ENCODE measurements around the gene SIRT7. TPM values are rescaled to one million over a fixed set of nuclear protein-coding genes. Genes with fewer than 3 reads are reported as not detected.

SIRT7 gene
- total RNA-seq, 1 experiment from 2014 or later = 78.3 TPM

DNA sequence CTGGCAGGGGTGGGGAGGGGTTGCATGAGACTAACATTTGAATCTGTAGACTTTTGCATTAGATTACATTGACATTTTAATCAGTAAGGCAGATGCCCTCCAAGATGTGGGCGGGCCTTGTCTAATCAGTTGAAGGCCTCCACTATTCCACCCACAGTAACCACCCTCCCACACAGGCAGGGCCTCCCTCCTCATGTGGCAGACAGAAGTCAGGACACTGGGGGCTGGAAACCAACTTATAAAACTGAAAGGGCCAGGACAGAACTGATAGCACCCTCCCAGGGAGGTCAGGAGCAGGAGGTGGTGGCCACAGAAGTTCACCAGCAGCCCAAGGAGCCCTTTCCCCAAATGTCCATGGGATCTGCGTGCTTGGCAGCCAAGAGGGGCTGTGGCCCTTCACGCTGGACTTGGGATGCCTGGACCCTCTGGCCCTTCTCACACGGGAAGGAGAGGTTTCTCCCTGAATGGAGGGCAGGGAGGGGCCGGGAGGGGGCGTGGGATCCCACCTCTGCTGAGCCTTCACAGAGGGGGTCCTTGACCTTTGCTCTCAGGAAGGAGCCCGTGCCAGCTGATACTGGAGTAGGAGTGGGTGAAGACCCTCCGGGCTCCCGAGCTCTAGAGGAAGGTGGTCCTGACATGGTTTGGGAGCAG lies 14.5 kb upstream of the SIRT7 start:
- ChIA-PET POLR2A (ENCODE audit: unreplicated experiment) (interaction anchor here (0.5 to 0.6 kb wide), 2 partner anchors 90 to 202 kb away, joined by 3 to 14 read pairs; partner anchors contain the start of gene CENPX), CTCF (no interaction called here)
- TF ChIP-seq, protein P1, sequence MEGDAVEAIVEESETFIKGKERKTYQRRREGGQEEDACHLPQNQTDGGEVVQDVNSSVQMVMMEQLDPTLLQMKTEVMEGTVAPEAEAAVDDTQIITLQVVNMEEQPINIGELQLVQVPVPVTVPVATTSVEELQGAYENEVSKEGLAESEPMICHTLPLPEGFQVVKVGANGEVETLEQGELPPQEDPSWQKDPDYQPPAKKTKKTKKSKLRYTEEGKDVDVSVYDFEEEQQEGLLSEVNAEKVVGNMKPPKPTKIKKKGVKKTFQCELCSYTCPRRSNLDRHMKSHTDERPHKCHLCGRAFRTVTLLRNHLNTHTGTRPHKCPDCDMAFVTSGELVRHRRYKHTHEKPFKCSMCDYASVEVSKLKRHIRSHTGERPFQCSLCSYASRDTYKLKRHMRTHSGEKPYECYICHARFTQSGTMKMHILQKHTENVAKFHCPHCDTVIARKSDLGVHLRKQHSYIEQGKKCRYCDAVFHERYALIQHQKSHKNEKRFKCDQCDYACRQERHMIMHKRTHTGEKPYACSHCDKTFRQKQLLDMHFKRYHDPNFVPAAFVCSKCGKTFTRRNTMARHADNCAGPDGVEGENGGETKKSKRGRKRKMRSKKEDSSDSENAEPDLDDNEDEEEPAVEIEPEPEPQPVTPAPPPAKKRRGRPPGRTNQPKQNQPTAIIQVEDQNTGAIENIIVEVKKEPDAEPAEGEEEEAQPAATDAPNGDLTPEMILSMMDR (conservative IDR thresholded peaks at IDR 0.05) = no peak
- no peak for TF ChIP-seq EZH2 (IDR thresholded peaks at IDR 0.05; ENCODE audit: low read depth)
- intact Hi-C loops (cut with micrococcal nuclease; ENCODE audit: unreplicated experiment) = no loop called here
- Histone ChIP-seq H3K4me1 (replicated peaks; ENCODE audit: insufficient read depth) (peaks cover 4% of the 10 kb centered on the region; the same call in 1 of the 2 replicates), H3K27ac (no peak overlapping the region), H3K79me2 (ENCODE audit: low read depth) (no peaks in the 10 kb centered on the region), H4K20me1 (ENCODE audit: insufficient read depth) (no peaks in the 10 kb centered on the region), H3K4me3 (no peak overlapping the region), H3K36me3 (ENCODE audit: low read depth) (no peaks in the 10 kb centered on the region), H3K9me2 (ENCODE audit: insufficient read depth) (no peaks in the 10 kb centered on the region), H3K4me2 (no peak overlapping the region), H3F3A (ENCODE audit: insufficient read depth, low read depth) (no peaks in the 10 kb centered on the region; the same call in 1 of the 2 replicates), H2AFZ (no peak overlapping the region), H3K9me3 (ENCODE audit: insufficient read depth, low read depth) (no peaks in the 10 kb centered on the region), H3K27me3 (ENCODE audit: insufficient read depth, low read depth) (no peaks in the 10 kb centered on the region)
- DNase-seq = no peak
- TSS peak; percentile 21 for BruUV-seq (replicated peaks)

DNA sequence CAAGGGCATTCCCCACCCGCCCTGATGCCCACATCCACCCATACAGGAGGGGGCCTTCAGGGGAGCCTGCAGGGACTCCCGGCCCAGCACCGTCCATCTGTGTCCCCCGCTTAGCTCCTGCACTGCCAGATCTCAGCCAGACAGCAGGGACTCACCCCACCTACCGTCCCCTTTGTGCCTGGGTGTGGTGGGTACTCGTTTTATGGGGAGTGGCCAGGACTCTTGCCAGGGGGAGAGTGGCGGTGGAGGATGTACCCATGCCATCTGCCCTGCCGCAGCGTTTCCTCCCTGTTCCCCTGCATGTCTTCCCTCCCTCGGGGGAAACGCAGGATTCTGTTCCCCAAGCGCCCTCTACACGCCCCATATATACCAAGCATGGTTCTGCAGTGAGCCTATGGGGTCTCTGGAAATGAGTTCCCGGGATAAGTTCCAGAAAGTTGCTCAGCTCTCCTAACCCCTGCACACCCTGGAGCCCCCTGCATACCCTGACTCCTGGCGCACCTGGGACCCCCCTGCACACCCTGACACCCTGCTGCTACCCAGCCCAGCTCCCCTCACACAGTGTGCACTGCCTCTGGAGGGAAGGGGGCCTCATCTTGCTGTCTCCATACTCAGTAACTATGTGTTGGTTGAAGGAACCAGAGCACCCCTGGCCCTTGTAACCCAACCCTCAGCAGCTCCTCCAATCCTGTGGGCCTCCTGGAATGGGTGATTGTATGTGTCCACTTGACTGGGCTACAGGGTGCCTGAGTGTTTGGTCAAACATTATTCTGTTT lies 13.8 kb upstream of the SIRT7 start:
- Histone ChIP-seq H3K36me3 (ENCODE audit: low read depth) (no peaks in the 10 kb centered on the region), H3K27me3 (ENCODE audit: insufficient read depth, low read depth) (no peaks in the 10 kb centered on the region), H3K9me2 (ENCODE audit: insufficient read depth) (no peaks in the 10 kb centered on the region), H3K4me3 (no peak overlapping the region), H2AFZ (no peak overlapping the region), H3K4me1 (replicated peaks; ENCODE audit: insufficient read depth) (peaks cover 4% of the 10 kb centered on the region; the same call in 1 of the 2 replicates), H3K79me2 (ENCODE audit: low read depth) (peaks cover 4% of the 10 kb centered on the region; the same call in 1 of the 2 replicates), H3F3A (ENCODE audit: insufficient read depth, low read depth) (no peaks in the 10 kb centered on the region; the same call in 1 of the 2 replicates), H3K9me3 (ENCODE audit: insufficient read depth, low read depth) (no peaks in the 10 kb centered on the region), H3K4me2 (no peak overlapping the region), H3K27ac (no peak overlapping the region), H4K20me1 (ENCODE audit: insufficient read depth) (no peaks in the 10 kb centered on the region)
- TF ChIP-seq, protein P1 (conservative IDR thresholded peaks at IDR 0.05) = no peak
- TF ChIP-seq EZH2 (IDR thresholded peaks at IDR 0.05; ENCODE audit: low read depth) = no peak
- intact Hi-C loops (cut with micrococcal nuclease; ENCODE audit: unreplicated experiment) = no loop called here
- POLR2A ChIA-PET (ENCODE audit: unreplicated experiment) = no interaction called here
- CTCF ChIA-PET = no interaction called here
- DNase-seq = no peak
- BruUV-seq (replicated peaks) = no TSS peak

DNA sequence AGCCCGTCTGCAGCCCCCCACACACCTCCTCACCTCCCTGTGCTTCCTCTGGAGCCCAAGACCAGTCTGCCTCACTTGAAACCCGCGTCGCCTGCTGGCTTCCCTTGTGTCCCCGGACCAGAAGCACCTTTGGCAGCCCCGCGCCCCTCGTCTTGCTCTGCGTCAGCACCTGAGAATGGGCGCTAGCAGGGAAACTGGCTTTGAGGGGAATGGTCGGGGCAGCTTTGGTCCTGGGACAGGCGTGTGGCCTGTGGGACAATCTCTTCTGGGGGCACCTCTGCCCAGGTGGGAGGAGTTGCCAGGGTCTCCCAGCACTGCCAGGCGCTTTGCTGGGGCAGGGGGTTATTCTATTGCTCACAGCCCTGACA lies 13.2 kb upstream of the SIRT7 start:
- Histone ChIP-seq H3K4me2 (no peak overlapping the region), H2AFZ (no peak overlapping the region), H3K36me3 (ENCODE audit: low read depth) (no peaks in the 10 kb centered on the region), H3K9me3 (ENCODE audit: insufficient read depth, low read depth) (no peaks in the 10 kb centered on the region), H3K9me2 (ENCODE audit: insufficient read depth) (no peaks in the 10 kb centered on the region), H3K79me2 (ENCODE audit: low read depth) (peaks cover 9% of the 10 kb centered on the region), H3K27ac (no peak overlapping the region), H4K20me1 (ENCODE audit: insufficient read depth) (0 out of 2 replicates have a peak, but pooled peaks cover under 1% of the 10 kb centered on the region), H3K27me3 (ENCODE audit: insufficient read depth, low read depth) (no peaks in the 10 kb centered on the region), H3F3A (ENCODE audit: insufficient read depth, low read depth) (peaks cover 2% of the 10 kb centered on the region; the same call in 1 of the 2 replicates), H3K4me1 (replicated peaks; ENCODE audit: insufficient read depth) (peaks cover 5% of the 10 kb centered on the region), H3K4me3 (no peak overlapping the region)
- TF ChIP-seq EZH2 (IDR thresholded peaks at IDR 0.05; ENCODE audit: low read depth) = no peak
- TF ChIP-seq, protein P1 (conservative IDR thresholded peaks at IDR 0.05) = no peak
- ChIA-PET CTCF (no interaction called here), POLR2A (ENCODE audit: unreplicated experiment) (no interaction called here)
- no TSS peak for BruUV-seq (replicated peaks)
- intact Hi-C loops (cut with micrococcal nuclease; ENCODE audit: unreplicated experiment) = no loop called here
- no peak for DNase-seq
